Posterior cingulate gyrus (tissue), 11 donors: ENCODE measurements around the gene HSPG2.
"Not testable (repeated sequence)": the region's sequence is repeated elsewhere in the genome, so short reads cannot be mapped to it uniquely, and the experiment has no call there.

Experiments used
- DNase-seq, 10 donors: peaks; one replicate each; pipeline versions ENCODE4 v3.0.0 to v3.0.0-alpha.2; 2020 to 2021; ENCODE audit warnings: mixed read lengths in 3 of 10
- intact Hi-C: fragments of 100-400 bp; cut with DNase I; formaldehyde crosslinking; loops from one replicate; pipeline ENCODE4 v1.15.1; 2023

The HSPG2 gene

GRCh38 chr1:21917239-21917631 lies 19.9 kb downstream of the HSPG2 start:
- DNase-seq, intact Hi-C loops: not testable (repeated sequence)

- DNase-seq, result peak in 1 of 10 donors; percentile 48
- intact Hi-C loops, result no loop called here
Observed at GRCh38 chr1:21916447-21917238, 20.5 kb downstream of the HSPG2 start.

DNA sequence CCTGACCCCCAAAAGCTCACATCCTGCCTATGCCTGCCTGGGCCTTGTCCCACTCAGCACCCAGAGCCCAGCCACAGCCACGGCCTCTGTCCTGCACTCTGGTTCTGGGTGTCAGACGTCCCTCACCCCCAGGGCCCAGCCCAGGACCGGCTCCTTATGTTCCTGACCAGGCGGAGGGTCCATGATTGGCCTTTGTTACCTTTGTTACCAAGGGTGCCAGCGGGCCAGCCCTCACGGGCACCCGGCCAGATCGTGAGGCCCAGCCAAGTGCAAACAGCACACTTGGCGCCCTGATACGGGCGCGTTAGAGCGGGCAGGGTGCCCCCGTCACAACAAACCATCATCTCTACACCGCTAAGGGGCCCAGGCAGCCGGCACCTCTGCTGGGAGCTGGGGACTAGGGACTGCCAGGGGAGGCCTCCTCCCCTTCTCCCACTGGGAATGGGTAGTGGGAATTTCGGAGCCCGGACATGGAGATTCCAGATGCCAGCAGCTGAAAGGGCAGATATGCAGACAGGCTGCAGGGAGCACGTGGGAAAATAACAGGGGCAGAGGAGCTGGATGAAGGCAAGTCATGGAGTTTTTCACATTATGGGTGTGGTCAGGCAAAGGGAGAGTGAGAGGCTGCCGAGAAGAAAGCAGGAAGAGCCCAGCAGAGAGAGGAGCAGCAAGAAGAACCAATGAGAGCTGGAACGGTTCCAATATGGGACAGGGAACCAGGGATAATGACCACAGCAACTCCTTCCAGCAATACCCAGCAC lies 22.1 kb downstream of the HSPG2 start:
- intact Hi-C loops, result no loop called here
- DNase-seq, result no peak

GRCh38 chr1:21914450-21914849 lies 22.7 kb downstream of the HSPG2 start:
- intact Hi-C loops, result no loop called here
- no peak for DNase-seq

GRCh38 chr1:21913763-21914162 lies 23.3 kb downstream of the HSPG2 start:
- DNase-seq, result no peak
- intact Hi-C loops, result no loop called here

GRCh38 chr1:21913258-21913657 lies 23.9 kb downstream of the HSPG2 start:
- intact Hi-C loops, result no loop called here
- no peak for DNase-seq

GRCh38 chr1:21912038-21912758 lies 24.9 kb downstream of the HSPG2 start:
- intact Hi-C loops, result no loop called here
- no peak for DNase-seq

- intact Hi-C loops, result no loop called here
- no peak for DNase-seq
Observed at GRCh38 chr1:21911205-21912001, 25.7 kb downstream of the HSPG2 start.

GRCh38 chr1:21910558-21911204 lies 26.4 kb downstream of the HSPG2 start:
- no peak for DNase-seq
- intact Hi-C loops, result no loop called here

- no peak for DNase-seq
- intact Hi-C loops, result no loop called here
Observed at GRCh38 chr1:21909787-21910503, 27.2 kb downstream of the HSPG2 start.

DNA sequence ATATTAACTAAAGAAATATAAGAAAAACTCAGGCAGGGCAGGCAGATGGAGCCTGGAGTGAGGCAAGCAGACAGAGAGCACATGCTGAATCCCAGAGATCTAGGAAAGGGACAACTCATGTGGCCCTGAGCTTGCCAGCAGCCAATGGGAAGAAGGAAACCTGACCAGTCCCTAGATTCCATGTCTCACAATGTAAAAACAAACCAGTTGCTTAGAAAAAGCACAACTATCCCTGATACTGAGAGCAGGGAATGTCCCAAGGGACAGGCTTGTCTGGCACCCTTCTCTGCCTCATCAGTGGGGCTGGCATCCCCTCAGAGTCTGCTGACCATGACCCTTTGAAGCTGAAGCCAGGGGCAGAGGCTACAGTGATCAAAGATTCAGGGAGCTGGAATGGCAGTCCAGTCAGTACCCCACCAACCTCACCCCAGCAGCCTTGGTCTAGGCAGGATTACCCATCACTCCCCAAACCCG lies 27.8 kb downstream of the HSPG2 start:
- DNase-seq, result no peak
- intact Hi-C loops, result no loop called here

DNA sequence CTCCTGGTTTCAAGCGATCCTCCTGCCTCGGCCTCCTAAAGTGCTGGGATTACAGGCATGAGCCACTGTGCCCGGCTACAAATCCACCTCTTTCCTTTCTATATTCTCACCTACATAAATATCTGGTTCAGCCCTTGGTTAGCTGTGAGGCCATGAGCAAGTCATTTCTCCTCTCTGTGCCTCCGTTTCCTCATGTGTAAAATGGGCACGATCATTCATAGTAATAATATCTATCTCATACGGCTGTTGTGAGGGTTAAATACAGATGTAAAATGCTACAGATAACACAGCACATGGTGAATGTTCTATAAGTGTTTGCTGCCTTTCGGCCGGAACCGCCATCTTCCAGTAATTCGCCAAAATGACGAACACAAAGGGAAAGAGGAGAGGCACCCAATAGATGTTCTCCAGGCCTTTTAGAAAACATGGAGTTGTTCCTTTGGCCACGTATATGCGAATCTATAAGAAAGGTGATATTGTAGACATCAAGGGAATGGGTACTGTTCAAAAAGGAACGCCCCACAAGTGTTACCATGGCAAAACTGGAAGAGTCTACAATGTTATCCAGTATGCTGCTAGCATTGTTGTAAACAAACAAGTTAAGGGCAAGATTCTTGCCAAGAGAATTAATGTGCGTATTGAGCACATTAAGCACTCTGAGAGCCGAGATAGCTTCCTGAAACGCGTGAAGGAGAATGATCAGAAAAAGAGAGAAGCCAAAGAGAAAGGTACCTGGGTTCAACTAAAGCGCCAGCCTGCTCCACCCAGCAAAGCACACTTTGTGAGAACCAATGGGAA lies 29.2 kb downstream of the HSPG2 start:
- intact Hi-C loops, DNase-seq: not testable (repeated sequence)

DNA sequence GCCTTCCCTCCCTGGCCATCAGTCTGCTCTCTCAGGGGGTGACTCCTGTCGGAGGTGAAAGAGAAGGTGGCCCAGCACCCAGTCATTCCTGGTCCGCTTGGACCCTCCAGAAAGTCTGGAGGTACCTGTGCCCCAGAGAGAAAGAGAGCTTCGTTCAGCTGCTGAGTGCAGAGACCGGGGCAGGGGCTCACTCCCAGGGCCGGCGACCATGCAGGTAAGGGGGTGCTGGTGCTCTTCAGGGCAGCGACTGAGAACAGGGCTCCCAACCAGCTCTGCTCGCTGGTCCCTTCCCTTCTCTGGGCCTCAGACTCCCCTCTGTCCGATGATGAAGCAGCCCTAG lies 30.1 kb downstream of the HSPG2 start:
- no peak for DNase-seq
- intact Hi-C loops, result no loop called here

DNA sequence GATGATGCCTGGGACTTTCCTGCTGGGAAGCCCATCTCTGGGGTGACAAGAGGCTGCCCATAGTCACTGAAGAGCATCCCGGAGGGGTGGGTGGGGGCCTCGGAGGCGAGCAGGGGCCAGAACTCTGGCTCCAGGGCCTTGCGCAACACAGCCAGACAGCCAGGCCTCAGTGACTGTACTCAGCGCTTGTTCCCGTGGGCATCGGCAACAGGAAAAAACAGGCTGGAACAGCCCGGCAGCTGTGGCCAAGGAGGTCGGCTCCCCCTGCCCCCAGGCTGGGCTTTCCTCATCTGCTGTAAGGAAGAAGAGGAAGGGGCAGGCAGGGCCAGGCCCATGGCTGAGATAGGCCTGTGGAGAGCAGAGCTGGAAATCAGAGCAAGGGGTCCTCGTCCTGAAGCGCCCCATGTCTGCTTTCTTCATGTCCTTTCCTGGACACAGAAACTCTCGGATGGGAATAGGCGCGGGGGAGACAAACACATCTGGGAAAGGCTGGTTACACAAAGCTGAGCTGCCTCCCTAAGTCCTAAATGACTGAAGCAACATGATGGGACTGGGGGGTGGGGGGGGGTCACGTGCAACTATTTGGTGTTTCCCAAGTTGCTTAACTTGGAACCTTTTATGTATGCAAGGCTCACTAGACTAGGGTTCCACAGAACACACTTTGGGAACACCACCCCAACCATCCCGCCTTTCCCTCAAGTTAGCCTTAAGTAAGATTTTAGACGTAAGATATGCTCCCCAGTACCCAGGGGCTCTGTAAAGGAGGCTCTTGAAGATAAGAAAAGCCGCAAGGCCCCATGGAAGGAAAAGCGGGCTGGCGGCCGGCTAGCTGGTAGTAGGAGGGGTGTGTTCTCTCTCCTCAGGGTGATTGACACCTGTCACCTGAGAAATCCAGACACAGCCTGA lies 30.7 kb downstream of the HSPG2 start:
- no peak for DNase-seq
- intact Hi-C loops, result no loop called here

DNA sequence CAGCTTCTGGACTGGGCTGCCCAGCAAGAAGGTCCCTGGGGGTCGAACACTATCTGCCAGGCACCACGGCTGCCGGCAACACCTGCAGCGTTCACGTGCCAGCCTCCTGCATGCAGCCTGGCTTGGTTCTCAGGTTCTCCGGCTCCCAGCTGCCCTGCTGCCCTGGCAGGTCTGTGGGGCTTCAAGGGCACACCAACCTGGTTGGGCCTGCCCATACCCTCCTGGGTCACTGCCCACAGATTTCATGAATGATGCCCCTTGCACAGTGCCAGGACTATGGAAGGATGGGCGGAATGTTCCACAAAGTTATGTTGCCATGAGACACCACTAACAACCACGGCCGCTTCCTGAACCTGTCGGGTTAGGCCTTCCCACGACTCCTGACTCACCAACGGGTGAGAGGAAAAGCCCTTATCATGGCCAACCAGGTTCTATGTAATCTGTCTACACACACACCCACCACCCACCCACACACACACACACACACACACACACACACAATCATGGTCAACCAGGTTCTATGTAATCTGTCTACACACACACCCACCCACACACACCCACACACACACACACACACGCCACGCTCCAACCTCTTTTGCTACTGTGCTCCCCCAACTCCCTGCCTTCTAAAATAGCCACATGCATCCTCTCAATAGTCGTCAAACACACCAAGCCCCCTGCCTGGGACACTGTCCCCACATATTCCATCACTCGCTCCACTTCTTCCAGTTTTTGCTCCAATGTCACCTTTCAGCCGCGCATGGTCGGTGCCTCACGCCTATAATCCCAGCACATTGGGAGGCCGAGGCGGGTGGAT lies 32.2 kb downstream of the HSPG2 start:
- DNase-seq, result no peak
- intact Hi-C loops, result no loop called here

GRCh38 chr1:21904454-21904703 lies 32.7 kb downstream of the HSPG2 start:
- no peak for DNase-seq
- intact Hi-C loops, result no loop called here
